Activated T-helper 2 cell treated with anti-CD3 and anti-CD28 coated beads, Interferon-gamma antibody, Interleukin-2, Interleukin-4, amounts not matched to agents 10 μg/mL and 5 μg/mL and 100 μg/mL, durations not matched to agents 14 hours and 24 hours and 36 hours (primary cell): ENCODE data around the gene EPHB4. TPM values are rescaled to one million over a fixed set of nuclear protein-coding genes. Genes with fewer than 3 reads are reported as not detected.

Experiments used
- DNase-seq: peaks from one replicate; pipeline ENCODE4 v3.0.0; 2021; ENCODE audit warnings: low spot score
- H3K27ac Mint-ChIP-seq: one replicate; pipeline ENCODE4 v1.8.0; 2021; ENCODE audit warnings: mixed read lengths
- H3K27me3 Mint-ChIP-seq: one replicate; pipeline ENCODE4 v1.8.0; 2021; ENCODE audit warnings: low read depth, mixed read lengths
- H3K36me3 Mint-ChIP-seq: one replicate; pipeline ENCODE4 v1.8.0; 2021; ENCODE audit warnings: low read depth, mixed read lengths
- H3K4me1 Mint-ChIP-seq: one replicate; pipeline ENCODE4 v1.8.0; 2021; ENCODE audit warnings: low read depth, mixed read lengths
- H3K4me3 Mint-ChIP-seq: one replicate; pipeline ENCODE4 v1.8.0; 2021; ENCODE audit warnings: low read depth, mild to moderate bottlenecking, moderate library complexity, mixed read lengths
- H3K9me3 Mint-ChIP-seq: one replicate; pipeline ENCODE4 v1.8.0; 2021; ENCODE audit warnings: mixed read lengths
- intact Hi-C: fragments of 100-400 bp; cut with micrococcal nuclease; formaldehyde crosslinking; loops from one replicate; pipeline ENCODE4 v1.15.1; 2023
- total RNA-seq: library from RNA; stranded (reverse); gene quantifications from 2 replicates; pipeline ENCODE4 v1.2.3, GENCODE V29; 2022

Gene EPHB4
- total RNA-seq, 1 donor from 2014 or later: 2.4 TPM

GRCh38 chr7:100752994-100753393, 74.3 kb downstream of the EPHB4 start:
- no peaks in the 10 kb centered on the region for H3K9me3 Mint-ChIP-seq
- intact Hi-C loops: no loop called here
- no peak for DNase-seq
- H3K4me1 Mint-ChIP-seq: no peaks in the 10 kb centered on the region
- no peak overlapping the region for H3K4me3 Mint-ChIP-seq
- no peaks in the 10 kb centered on the region for H3K36me3 Mint-ChIP-seq
- H3K27me3 Mint-ChIP-seq: peaks cover 11% of the 10 kb centered on the region
- no peak overlapping the region for H3K27ac Mint-ChIP-seq

Other genes starting within 250 kb of the EPHB4 start
- 105 and 106 TPM in 2 replicates for gene LRCH4, start 241.4 kb downstream of the EPHB4 start, total RNA-seq
- 0.37 and 0.91 TPM in 2 replicates for gene FBXO24, start 241.2 kb downstream of the EPHB4 start, total RNA-seq
- gene PCOLCE, start 225.2 kb downstream of the EPHB4 start, total RNA-seq: 8.6 and 10.3 TPM in 2 replicates
- 14.1 TPM in 2 replicates for gene MOSPD3, start 215.0 kb downstream of the EPHB4 start, total RNA-seq
- gene TFR2, start 186.0 kb downstream of the EPHB4 start, total RNA-seq: 16.7 and 19.7 TPM in 2 replicates
- gene ACTL6B, start 171.1 kb downstream of the EPHB4 start, total RNA-seq: not detected in 2 replicates
- gene GNB2, start 153.8 kb downstream of the EPHB4 start, total RNA-seq: 221 and 224 TPM in 2 replicates
- gene GIGYF1, start 133.3 kb downstream of the EPHB4 start, total RNA-seq: 51.0 and 53.9 TPM in 2 replicates
- gene POP7, start 121.4 kb downstream of the EPHB4 start, total RNA-seq: 67.6 and 68.7 TPM in 2 replicates
- 0.14 TPM in 1 of 2 replicates, not detected in the other for gene EPO, start 107.1 kb downstream of the EPHB4 start, total RNA-seq
- not detected in 2 replicates for gene ZAN, start 93.9 kb downstream of the EPHB4 start, total RNA-seq
- 27.3 and 31.6 TPM in 2 replicates for gene SLC12A9, start 25.2 kb upstream of the EPHB4 start, total RNA-seq
- gene TRIP6, start 39.9 kb upstream of the EPHB4 start, total RNA-seq: 38.5 and 38.7 TPM in 2 replicates
- 280 and 290 TPM in 2 replicates for gene SRRT, start 47.6 kb upstream of the EPHB4 start, total RNA-seq
- 3.8 and 5.0 TPM in 2 replicates for gene UFSP1, start 62.2 kb upstream of the EPHB4 start, total RNA-seq
- gene ACHE, start 68.4 kb upstream of the EPHB4 start, total RNA-seq: 0.09 and 0.21 TPM in 2 replicates
- gene MUC3A, start 122.0 kb upstream of the EPHB4 start, total RNA-seq: 0.11 TPM in 1 of 2 replicates, not detected in the other
- gene MUC12, start 142.0 kb upstream of the EPHB4 start, total RNA-seq: 0.85 and 1.4 TPM in 2 replicates
- not detected in 2 replicates for gene MUC17, start 192.6 kb upstream of the EPHB4 start, total RNA-seq